HG03342 (cell line): ENCODE measurements around the gene DCDC1.

Experiments used
- ATAC-seq: cut with Tn5 transposase; IDR thresholded peaks from one replicate; pipeline ENCODE4 v1.9.1; 2021; ENCODE audit warnings: mild to moderate bottlenecking, moderate library complexity; ENCODE audit not compliant: unreplicated experiment

Gene DCDC1

GRCh38 chr11:30861531-30861930 is 508.0 kb downstream of the DCDC1 start:
- no peak for ATAC-seq

- ATAC-seq = no peak
These were observed 508.5 kb downstream of the DCDC1 start for GRCh38 chr11:30861064-30861463.

- no peak for ATAC-seq
These were observed 509.4 kb downstream of the DCDC1 start for GRCh38 chr11:30860146-30860545.

- ATAC-seq = no peak
These were observed 509.9 kb downstream of the DCDC1 start for GRCh38 chr11:30859669-30860068.

DNA sequence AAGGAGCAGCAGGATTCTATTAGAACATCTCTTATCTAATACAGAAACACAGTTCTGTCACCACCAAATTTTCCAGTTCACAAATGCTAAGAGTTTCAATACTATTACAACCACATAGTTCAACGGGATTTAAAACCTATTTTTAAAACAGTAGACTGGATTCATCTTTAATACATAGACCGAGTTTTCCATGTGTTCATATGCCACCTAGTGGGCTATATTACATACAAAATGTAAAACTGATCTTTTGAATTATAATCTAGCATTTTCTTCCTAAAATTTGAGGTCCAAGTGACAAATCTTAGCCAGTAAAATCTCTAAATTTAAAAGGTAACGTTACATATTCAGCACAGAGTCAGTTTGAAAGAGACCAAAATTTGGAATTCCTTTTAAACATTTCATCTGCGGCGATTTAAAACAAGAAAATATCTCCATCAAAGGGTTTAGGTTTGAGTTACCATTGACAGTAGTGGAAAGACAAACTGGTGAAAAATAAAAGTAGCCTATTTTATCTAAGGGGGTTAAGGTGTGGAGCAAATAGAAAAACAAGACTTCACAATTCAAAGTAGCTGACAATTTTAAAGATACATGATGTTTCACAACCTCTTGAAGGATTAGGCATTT is 514.0 kb downstream of the DCDC1 start:
- no peak for ATAC-seq

DNA sequence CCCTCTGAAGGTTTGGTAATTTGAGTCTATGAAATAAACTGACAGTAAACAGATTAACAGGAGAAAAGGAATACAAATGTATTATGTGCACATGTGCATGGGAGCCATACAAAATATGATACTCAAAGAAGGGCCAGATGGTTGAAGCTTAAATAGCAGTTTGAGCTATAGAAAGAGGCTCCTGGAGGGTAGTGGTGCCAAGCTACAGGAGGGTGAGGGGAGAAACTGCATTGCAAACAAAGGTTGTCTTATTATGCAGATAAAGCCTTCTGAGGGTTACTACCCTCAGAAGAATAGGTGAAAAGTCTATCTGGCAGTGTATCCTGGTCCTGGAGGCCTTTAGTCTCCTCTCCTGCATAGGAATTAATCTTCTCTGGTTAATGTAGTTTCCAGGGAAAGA is 516.1 kb downstream of the DCDC1 start:
- no peak for ATAC-seq

DNA sequence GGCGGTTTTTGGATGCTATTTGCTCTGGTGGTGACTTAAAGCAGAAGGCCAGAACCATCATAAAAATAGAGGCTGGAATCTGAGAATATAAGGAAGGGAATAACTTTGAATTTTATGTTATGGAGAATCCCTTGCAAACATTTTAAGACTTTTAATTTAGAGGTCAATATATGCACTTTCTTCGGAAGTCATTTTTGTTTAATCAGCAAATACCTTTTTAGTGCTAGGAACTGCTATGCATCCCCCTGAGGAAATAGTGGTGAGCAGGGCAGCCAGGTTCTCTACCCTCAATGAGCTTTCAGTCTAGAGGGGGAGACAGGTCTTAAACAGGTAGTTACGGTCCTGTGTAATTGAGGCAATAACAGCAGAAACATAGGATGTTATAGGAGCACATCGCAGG is 516.9 kb downstream of the DCDC1 start:
- no peak for ATAC-seq

DNA sequence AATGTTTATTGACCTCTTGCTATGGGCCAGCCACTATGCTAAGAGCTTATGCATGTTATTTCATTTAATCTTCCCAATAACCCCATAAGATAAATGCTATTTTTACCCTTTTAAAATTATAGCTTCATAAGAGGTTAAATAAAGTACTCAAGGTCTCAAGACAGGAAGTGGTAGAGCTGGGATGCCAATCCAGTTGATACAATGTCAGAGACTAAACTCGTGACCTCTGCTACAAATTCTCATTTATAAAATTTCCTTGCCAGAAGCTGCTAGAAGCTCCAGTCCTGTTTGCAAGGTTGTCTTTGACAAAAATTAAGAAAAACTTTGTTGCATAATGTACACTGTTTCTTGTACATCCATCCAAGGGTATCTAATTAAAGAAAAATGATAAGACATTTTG is 517.4 kb downstream of the DCDC1 start:
- no peak for ATAC-seq

- no peak for ATAC-seq
These were observed 532.3 kb downstream of the DCDC1 start for GRCh38 chr11:30837252-30837651.

GRCh38 chr11:30832831-30833230 is 536.7 kb downstream of the DCDC1 start:
- no peak for ATAC-seq

- no peak for ATAC-seq
These were observed 538.9 kb downstream of the DCDC1 start for GRCh38 chr11:30830681-30831080.

DNA sequence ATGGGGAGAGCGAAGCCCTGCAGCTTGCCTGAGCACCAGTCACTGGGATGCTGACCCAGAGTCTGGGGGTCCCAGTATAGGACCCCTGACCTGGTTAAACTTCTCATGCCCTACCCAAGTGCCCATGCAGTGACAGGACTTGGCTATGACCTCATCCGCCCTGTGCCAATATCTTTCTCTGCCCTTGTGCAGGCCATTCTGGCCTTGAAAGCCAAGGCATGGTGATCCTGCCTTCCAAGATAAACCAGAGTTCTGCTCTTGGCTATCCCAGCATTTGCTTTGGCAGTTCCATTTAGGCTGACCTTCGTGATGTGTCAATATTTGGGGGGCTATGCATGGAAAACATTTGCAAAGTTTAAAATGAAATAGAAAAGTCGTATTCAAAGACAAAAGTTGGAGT is 542.6 kb downstream of the DCDC1 start:
- ATAC-seq = no peak

GRCh38 chr11:30825723-30826122 is 543.8 kb downstream of the DCDC1 start:
- no peak for ATAC-seq

DNA sequence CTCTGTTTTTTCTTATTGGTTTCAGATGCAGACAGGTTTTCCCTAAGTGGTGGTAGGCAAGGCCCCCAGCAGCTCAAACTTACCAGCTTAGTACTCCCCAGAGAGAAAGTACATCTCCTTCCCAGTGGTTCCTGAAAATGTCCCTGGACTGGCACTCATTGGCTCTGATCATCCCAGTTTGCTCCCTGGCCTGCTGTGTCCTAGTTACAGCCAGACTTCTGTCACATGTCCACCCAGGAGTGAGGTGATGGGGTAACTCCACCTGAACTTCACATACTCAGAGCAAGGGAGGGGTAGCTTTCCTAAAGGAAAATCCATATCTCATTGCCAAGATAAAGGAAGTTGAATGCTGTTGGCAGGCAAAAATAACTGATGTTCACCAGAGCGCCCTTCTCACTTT is 546.4 kb downstream of the DCDC1 start:
- ATAC-seq = no peak

DNA sequence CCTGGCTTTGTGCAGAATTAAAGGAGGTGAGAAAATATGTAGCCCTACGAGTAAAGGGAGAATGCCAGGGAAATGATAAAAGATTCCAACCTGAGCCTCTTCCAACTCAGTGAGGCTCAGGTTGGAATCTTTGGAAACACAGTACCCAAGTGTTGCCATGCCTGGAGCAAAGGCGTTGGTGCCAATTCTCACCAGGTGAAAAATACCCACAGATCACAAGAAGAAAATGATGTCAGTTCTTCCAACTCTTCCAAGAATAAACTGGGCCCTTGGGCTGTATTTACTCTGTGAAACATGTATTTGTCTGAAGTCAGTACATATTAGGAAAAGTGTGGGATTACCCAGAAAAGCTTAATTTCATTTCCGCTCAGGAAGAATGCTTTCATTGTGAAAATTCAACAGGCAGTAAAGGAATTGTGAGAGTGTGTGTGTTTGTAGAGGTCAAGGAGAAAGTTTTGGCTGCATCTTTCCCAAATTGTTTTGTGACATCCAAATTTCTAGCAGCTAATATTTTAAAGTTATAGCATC is 548.0 kb downstream of the DCDC1 start:
- ATAC-seq = no peak

- no peak for ATAC-seq
These were observed 550.8 kb downstream of the DCDC1 start for GRCh38 chr11:30818721-30819120.

- ATAC-seq = no peak
These were observed 552.3 kb downstream of the DCDC1 start for GRCh38 chr11:30816959-30817880.

DNA sequence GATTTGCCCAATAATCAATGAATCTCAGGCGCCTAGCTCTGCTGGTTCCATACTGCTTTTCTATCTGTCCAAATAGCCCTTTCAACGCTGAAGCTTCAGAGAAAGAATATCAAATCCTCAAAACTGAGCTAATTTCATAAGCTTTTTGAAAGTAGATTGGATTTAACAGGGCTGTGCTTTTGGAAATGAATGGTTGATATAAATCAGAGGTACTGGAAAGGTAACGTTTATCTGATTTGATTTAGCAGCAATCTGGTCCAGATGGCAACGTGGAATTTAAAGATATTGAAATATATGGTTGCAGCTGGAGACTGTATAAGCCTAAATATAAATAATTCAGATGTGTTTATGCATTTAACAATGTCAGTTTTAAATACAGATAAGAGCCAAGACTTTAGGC is 553.9 kb downstream of the DCDC1 start:
- ATAC-seq = no peak

GRCh38 chr11:30814737-30815136 is 554.8 kb downstream of the DCDC1 start:
- ATAC-seq = no peak
